Stomach (tissue), 9 donors: Measurements from ENCODE around the gene TRPC6. TPM values are rescaled to one million over a fixed set of nuclear protein-coding genes. Genes with fewer than 3 reads are reported as not detected.

ENCODE experiments used
- DNase-seq, 2 donors: peaks; one replicate each; pipeline versions ENCODE4 v3.0.0 to v3.0.0-alpha.2; 2013 to 2019
- H3K27ac ChIP-seq, 5 donors: fragments of 200-600 bp in 4 of 5; sonication (generic) in 4 of 5; one replicate each; pipeline ENCODE4 v1.5.1; 2013 to 2019; ENCODE audit warnings: mild to moderate bottlenecking in 1 of 5, moderate library complexity in 1 of 5
- H3K27me3 ChIP-seq, 3 donors: fragments of 200-600 bp; sonication (generic); one replicate each; pipeline ENCODE4 v1.5.1; 2017 to 2019; ENCODE audit warnings: mixed run types in 1 of 3
- H3K36me3 ChIP-seq, 4 donors: fragments of 200-600 bp; sonication (generic); 1 replicate in 3 of 4; 2 replicates in 1 of 4; pipeline ENCODE4 v1.5.1; 2016 to 2019
- H3K4me1 ChIP-seq, 4 donors: fragments of 200-600 bp; sonication (generic); one replicate each; pipeline ENCODE4 v1.5.1; 2016 to 2019
- H3K4me3 ChIP-seq, 4 donors: fragments of 200-600 bp; sonication (generic) in 3 of 4; one replicate each; pipeline ENCODE4 v1.5.1; 2016 to 2019; ENCODE audit warnings: mild to moderate bottlenecking in 1 of 4
- H3K9me3 ChIP-seq, 4 donors: fragments of 200-600 bp; sonication (generic); one replicate each; pipeline ENCODE4 v1.5.1; 2016 to 2019
- CTCF ChIP-seq, 7 experiments: fragments of 450-650 bp in 4 of 7; fragments of 200-600 bp in 3 of 7; sonication (generic) in 3 of 7; IDR thresholded peaks; one replicate each; pipeline ENCODE4 v1.5.1; 2016 to 2019; ENCODE audit warnings: antibody characterized with exemption in 7 of 7, control low read depth in 2 of 7, mild to moderate bottlenecking in 1 of 7
- EP300 ChIP-seq: sonication (generic); formaldehyde crosslinking; IDR thresholded peaks from one replicate; pipeline ENCODE4 v1.6.1; 2017; ENCODE audit warnings: antibody characterized with exemption
- POLR2A ChIP-seq, 4 donors: fragments of 450-650 bp; IDR thresholded peaks; one replicate each; pipeline ENCODE4 v1.6.1; 2016; ENCODE audit warnings: antibody characterized with exemption in 4 of 4, control low read depth in 2 of 4, mild to moderate bottlenecking in 1 of 4, moderate library complexity in 1 of 4
- POLR2AphosphoS5 ChIP-seq, 3 donors: sonication (generic); formaldehyde crosslinking; IDR thresholded peaks; one replicate each; pipeline ENCODE4 v1.6.1; 2016; ENCODE audit warnings: antibody characterized with exemption in 3 of 3
- WGBS, 5 donors: extraction: QIAGEN DNeasy Blood & Tissue Kit in 3 of 5; methylation state at CpG; one replicate each; pipeline versions ENCODE4 v1.1.5 to v1.1.7; 2013 to 2018; 5-methylcytosine and 5-hydroxymethylcytosine counted together
- intact Hi-C: fragments of 100-400 bp; cut with DNase I; formaldehyde crosslinking; loops from one replicate; pipeline ENCODE4 v1.15.1; 2023; ENCODE audit warnings: low total_unique reads
- polyA plus RNA-seq, 3 donors: library from polyadenylated mRNA; stranded (reverse); fragments of 200-250 nt; gene quantifications; one replicate each; pipeline ENCODE4 v1.2.3, GENCODE V29; 2013
- total RNA-seq, 5 donors: library from RNA; depleted of rRNA; stranded (reverse); fragments of >200 nt; gene quantifications; one replicate each; pipeline versions ENCODE4 v1.1.0 to v1.2.3, GENCODE V29; 2014 to 2016
- donor health status: healthy with polysubstance abuse.
- donor health status: Bipolar disorder and iron deficiency.
- donor health status: healthy.

The TRPC6 gene
- total and polyA plus RNA-seq, 8 donors, result 0.50 to 23.7 (median 2.0) TPM

GRCh38 chr11:101475699-101476098 lies 108.1 kb downstream of the TRPC6 start:
- H3K27ac ChIP-seq, result no peak overlapping the region
- intact Hi-C loops, result no loop called here
- WGBS, 5 donors, result 78 to 87% (median 87%) methylated on average over 4 of the region's 4 CpGs

GRCh38 chr11:101474666-101475065 lies 109.1 kb downstream of the TRPC6 start:
- Histone ChIP-seq H3K9me3 (no peaks in the 10 kb centered on the region), H3K4me3 (no peak overlapping the region), H3K27ac (no peak overlapping the region), H3K4me1 (peaks cover 0 to 8% (median 3%) of the 10 kb centered on the region in 4 donors), H3K27me3 (no peaks in the 10 kb centered on the region), H3K36me3 (no peaks in the 10 kb centered on the region)
- DNase-seq, result no peak
- no peak for TF ChIP-seq POLR2AphosphoS5 (IDR thresholded peaks at IDR 0.05)
- no peak for TF ChIP-seq CTCF (IDR thresholded peaks at IDR 0.05)
- no peak for TF ChIP-seq EP300
- no peak for TF ChIP-seq POLR2A (IDR thresholded peaks at IDR 0.05)
- intact Hi-C loops, result no loop called here
- WGBS, 5 donors, result 71 to 84% (median 78%) methylated on average over 3 of the region's 3 CpGs

More at GRCh38 chr11:101475699-101476098, 108.1 kb downstream of the TRPC6 start:
- Histone ChIP-seq H3K27me3 (no peaks in the 10 kb centered on the region), H3K4me3 (no peak overlapping the region), H3K36me3 (no peaks in the 10 kb centered on the region), H3K9me3 (no peaks in the 10 kb centered on the region), H3K4me1 (peaks cover 0 to 6% (median 3%) of the 10 kb centered on the region in 4 donors)
- no peak for TF ChIP-seq CTCF (IDR thresholded peaks at IDR 0.05)
- no peak for TF ChIP-seq POLR2A (IDR thresholded peaks at IDR 0.05)
- TF ChIP-seq POLR2AphosphoS5 (IDR thresholded peaks at IDR 0.05), result no peak
- TF ChIP-seq EP300, result no peak
- no peak for DNase-seq

GRCh38 chr11:101470881-101471520 lies 112.8 kb downstream of the TRPC6 start:
- Histone ChIP-seq H3K4me3 (no peak overlapping the region), H3K9me3 (no peaks in the 10 kb centered on the region), H3K27ac (no peak overlapping the region), H3K36me3 (no peaks in the 10 kb centered on the region), H3K4me1 (peaks cover 0 to 8% (median 3%) of the 10 kb centered on the region in 4 donors), H3K27me3 (no peaks in the 10 kb centered on the region)
- WGBS, 5 donors, result 33 to 43% (median 34%) methylated on average over 3 of the region's 3 CpGs
- intact Hi-C loops, result no loop called here
- no peak for TF ChIP-seq EP300
- TF ChIP-seq POLR2AphosphoS5 (IDR thresholded peaks at IDR 0.05), result no peak
- TF ChIP-seq POLR2A (IDR thresholded peaks at IDR 0.05), result no peak
- TF ChIP-seq CTCF (IDR thresholded peaks at IDR 0.05), result no peak
- peak in 1 of 2 donors; percentile 39 for DNase-seq

GRCh38 chr11:101470419-101470818 lies 113.4 kb downstream of the TRPC6 start:
- no peak overlapping the region for H3K27ac ChIP-seq
- no peaks in the 10 kb centered on the region for H3K9me3 ChIP-seq
- 36 to 64% (median 55%) methylated on average over 2 of the region's 2 CpGs for WGBS, 5 donors
- TF ChIP-seq POLR2AphosphoS5 (IDR thresholded peaks at IDR 0.05) (no peak), EP300 (no peak), CTCF (IDR thresholded peaks at IDR 0.05) (no peak), POLR2A (IDR thresholded peaks at IDR 0.05) (no peak)
- no peak for DNase-seq
- H3K4me3 ChIP-seq, result no peak overlapping the region
- H3K27me3 ChIP-seq, result no peaks in the 10 kb centered on the region
- peaks cover 0 to 8% (median 3%) of the 10 kb centered on the region in 4 donors for H3K4me1 ChIP-seq
- no peaks in the 10 kb centered on the region for H3K36me3 ChIP-seq
- intact Hi-C loops, result no loop called here
